ENCODE results near the gene HCN2. TPM values are rescaled to one million over a fixed set of nuclear protein-coding genes. Genes with fewer than 3 reads are reported as not detected.

Gene HCN2
- total and polyA plus RNA-seq, 9 of the 15 experiments (the other 6 are each of a cell fraction or from before 2014, with no cell fraction given) = 0.29 to 4.2 (median 0.82) TPM; not detected in 2

DNA sequence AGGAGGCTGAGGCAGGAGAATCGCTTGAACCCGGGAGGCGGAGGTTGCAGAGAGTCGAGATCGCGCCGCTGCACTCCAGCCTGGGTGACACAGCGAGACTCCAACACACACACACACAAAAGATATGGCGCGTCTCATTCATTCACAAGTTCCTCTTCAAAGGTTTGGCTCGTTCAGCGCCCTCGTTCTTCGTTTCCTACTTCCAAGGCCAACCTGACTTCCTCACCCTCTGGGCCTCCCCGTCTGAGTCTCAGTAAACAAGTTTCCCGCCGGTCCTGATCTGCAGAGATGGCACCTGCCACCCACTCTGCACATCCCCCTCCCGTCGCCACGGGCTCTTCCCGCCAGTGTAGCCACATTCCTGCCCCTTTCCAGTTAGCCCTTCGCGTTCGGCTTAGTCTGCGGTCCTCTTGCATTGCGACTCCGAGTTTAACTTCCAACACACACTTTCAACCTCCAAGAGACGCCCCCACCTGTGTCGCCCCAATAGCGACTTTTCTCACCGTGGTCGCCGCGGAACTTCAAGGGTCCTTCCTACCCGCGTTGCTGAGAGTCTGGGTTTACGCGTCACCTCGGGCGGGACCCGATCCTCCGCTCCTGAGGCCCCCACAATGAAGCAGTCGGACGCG is 18.6 kb upstream of the HCN2 start (continued):
- TF ChIP-seq, protein P1, sequence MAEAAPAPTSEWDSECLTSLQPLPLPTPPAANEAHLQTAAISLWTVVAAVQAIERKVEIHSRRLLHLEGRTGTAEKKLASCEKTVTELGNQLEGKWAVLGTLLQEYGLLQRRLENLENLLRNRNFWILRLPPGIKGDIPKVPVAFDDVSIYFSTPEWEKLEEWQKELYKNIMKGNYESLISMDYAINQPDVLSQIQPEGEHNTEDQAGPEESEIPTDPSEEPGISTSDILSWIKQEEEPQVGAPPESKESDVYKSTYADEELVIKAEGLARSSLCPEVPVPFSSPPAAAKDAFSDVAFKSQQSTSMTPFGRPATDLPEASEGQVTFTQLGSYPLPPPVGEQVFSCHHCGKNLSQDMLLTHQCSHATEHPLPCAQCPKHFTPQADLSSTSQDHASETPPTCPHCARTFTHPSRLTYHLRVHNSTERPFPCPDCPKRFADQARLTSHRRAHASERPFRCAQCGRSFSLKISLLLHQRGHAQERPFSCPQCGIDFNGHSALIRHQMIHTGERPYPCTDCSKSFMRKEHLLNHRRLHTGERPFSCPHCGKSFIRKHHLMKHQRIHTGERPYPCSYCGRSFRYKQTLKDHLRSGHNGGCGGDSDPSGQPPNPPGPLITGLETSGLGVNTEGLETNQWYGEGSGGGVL (CRISPR knock-in tag; IDR thresholded peaks at IDR 0.05) = no peak
- TF ChIP-seq, protein P2, sequence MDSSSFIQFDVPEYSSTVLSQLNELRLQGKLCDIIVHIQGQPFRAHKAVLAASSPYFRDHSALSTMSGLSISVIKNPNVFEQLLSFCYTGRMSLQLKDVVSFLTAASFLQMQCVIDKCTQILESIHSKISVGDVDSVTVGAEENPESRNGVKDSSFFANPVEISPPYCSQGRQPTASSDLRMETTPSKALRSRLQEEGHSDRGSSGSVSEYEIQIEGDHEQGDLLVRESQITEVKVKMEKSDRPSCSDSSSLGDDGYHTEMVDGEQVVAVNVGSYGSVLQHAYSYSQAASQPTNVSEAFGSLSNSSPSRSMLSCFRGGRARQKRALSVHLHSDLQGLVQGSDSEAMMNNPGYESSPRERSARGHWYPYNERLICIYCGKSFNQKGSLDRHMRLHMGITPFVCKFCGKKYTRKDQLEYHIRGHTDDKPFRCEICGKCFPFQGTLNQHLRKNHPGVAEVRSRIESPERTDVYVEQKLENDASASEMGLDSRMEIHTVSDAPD (CRISPR knock-in tag; IDR thresholded peaks at IDR 0.05) = no peak
- TF ChIP-seq ARID2 (IDR thresholded peaks at IDR 0.05) = 0 out of 2 replicates have a peak, but pooled peaks have one; percentile 10
- no peak for TF ChIP-seq RUNX1 (IDR thresholded peaks at IDR 0.05; ENCODE audit: low read depth)
- TF ChIP-seq RBM39 (optimal IDR thresholded peaks at IDR 0.05; ENCODE audit: low read depth, low read length) = no peak
- TF ChIP-seq EHMT2 (IDR thresholded peaks at IDR 0.05) = no peak
- TF ChIP-seq ATF1 (CRISPR knock-in tag; IDR thresholded peaks at IDR 0.05) = no peak
- peak; percentile 49; the same call in 1 of the 2 replicates for TF ChIP-seq ATF1 (tag; IDR thresholded peaks at IDR 0.05)
- no peak for TF ChIP-seq RFX1 (IDR thresholded peaks at IDR 0.05)
- TF ChIP-seq MCM7 (IDR thresholded peaks at IDR 0.05) = no peak
- 0 out of 2 replicates have a peak, but pooled peaks have one; percentile 48 for TF ChIP-seq SMARCA4 (IDR thresholded peaks at IDR 0.05)
- no peak for TF ChIP-seq NFYB (IDR thresholded peaks at IDR 0.05; ENCODE audit: extremely low read depth, insufficient read length)
- TF ChIP-seq, protein P3, sequence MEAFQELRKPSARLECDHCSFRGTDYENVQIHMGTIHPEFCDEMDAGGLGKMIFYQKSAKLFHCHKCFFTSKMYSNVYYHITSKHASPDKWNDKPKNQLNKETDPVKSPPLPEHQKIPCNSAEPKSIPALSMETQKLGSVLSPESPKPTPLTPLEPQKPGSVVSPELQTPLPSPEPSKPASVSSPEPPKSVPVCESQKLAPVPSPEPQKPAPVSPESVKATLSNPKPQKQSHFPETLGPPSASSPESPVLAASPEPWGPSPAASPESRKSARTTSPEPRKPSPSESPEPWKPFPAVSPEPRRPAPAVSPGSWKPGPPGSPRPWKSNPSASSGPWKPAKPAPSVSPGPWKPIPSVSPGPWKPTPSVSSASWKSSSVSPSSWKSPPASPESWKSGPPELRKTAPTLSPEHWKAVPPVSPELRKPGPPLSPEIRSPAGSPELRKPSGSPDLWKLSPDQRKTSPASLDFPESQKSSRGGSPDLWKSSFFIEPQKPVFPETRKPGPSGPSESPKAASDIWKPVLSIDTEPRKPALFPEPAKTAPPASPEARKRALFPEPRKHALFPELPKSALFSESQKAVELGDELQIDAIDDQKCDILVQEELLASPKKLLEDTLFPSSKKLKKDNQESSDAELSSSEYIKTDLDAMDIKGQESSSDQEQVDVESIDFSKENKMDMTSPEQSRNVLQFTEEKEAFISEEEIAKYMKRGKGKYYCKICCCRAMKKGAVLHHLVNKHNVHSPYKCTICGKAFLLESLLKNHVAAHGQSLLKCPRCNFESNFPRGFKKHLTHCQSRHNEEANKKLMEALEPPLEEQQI (IDR thresholded peaks at IDR 0.05) = no peak
- TF ChIP-seq IFI16 (CRISPR knock-in tag; IDR thresholded peaks at IDR 0.05) = no peak
- no peak for TF ChIP-seq U2AF1 (optimal IDR thresholded peaks at IDR 0.05; ENCODE audit: low read depth, low read length)
- TF ChIP-seq, protein P4, sequence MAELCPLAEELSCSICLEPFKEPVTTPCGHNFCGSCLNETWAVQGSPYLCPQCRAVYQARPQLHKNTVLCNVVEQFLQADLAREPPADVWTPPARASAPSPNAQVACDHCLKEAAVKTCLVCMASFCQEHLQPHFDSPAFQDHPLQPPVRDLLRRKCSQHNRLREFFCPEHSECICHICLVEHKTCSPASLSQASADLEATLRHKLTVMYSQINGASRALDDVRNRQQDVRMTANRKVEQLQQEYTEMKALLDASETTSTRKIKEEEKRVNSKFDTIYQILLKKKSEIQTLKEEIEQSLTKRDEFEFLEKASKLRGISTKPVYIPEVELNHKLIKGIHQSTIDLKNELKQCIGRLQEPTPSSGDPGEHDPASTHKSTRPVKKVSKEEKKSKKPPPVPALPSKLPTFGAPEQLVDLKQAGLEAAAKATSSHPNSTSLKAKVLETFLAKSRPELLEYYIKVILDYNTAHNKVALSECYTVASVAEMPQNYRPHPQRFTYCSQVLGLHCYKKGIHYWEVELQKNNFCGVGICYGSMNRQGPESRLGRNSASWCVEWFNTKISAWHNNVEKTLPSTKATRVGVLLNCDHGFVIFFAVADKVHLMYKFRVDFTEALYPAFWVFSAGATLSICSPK (IDR thresholded peaks at IDR 0.05; ENCODE audit: borderline replicate concordance) = no peak
- peak; percentile 20; the same call in 1 of the 2 replicates for TF ChIP-seq NBN (IDR thresholded peaks at IDR 0.05; ENCODE audit: low read depth)
- TF ChIP-seq LEF1 (IDR thresholded peaks at IDR 0.05) = no peak
- TF ChIP-seq ASH1L (IDR thresholded peaks at IDR 0.05; ENCODE audit: borderline replicate concordance, low read depth, partially characterized antibody) = no peak
- TF ChIP-seq HSF4 (CRISPR knock-in tag; IDR thresholded peaks at IDR 0.05; ENCODE audit: borderline replicate concordance) = no peak
- 0 out of 2 replicates have a peak, but pooled peaks have one; percentile 62 for TF ChIP-seq HDGF (IDR thresholded peaks at IDR 0.05)
